ENCODE results near the gene ACSF3.

The ACSF3 gene

GRCh38 chr16:89095491-89095951 lies 1.9 kb downstream of the ACSF3 start:
- DNase-seq (ENCODE audit: low spot score), result no peak

- no peak for DNase-seq (ENCODE audit: low spot score)
These were observed 2.5 kb downstream of the ACSF3 start for GRCh38 chr16:89096042-89096717.

GRCh38 chr16:89096768-89097391 lies 3.2 kb downstream of the ACSF3 start:
- no peak for DNase-seq (ENCODE audit: low spot score)

GRCh38 chr16:89097392-89097772 lies 3.7 kb downstream of the ACSF3 start:
- DNase-seq (ENCODE audit: low spot score), result no peak

- DNase-seq (ENCODE audit: low spot score), result no peak
These were observed 5.2 kb downstream of the ACSF3 start for GRCh38 chr16:89098767-89099430.

GRCh38 chr16:89099905-89100304 lies 6.3 kb downstream of the ACSF3 start:
- no peak for DNase-seq (ENCODE audit: low spot score)

- DNase-seq (ENCODE audit: low spot score), result no peak
These were observed 7.1 kb downstream of the ACSF3 start for GRCh38 chr16:89100601-89101302.

- no peak for DNase-seq (ENCODE audit: low spot score)
These were observed 7.8 kb downstream of the ACSF3 start for GRCh38 chr16:89101303-89102040.

- DNase-seq (ENCODE audit: low spot score), result no peak
These were observed 8.4 kb downstream of the ACSF3 start for GRCh38 chr16:89102041-89102471.

GRCh38 chr16:89102481-89103073 lies 8.9 kb downstream of the ACSF3 start:
- no peak for DNase-seq (ENCODE audit: low spot score)

GRCh38 chr16:89103156-89103555 lies 9.5 kb downstream of the ACSF3 start:
- no peak for DNase-seq (ENCODE audit: low spot score)

GRCh38 chr16:89103781-89104180 lies 10.1 kb downstream of the ACSF3 start:
- no peak for DNase-seq (ENCODE audit: low spot score)

- no peak for DNase-seq (ENCODE audit: low spot score)
These were observed 10.7 kb downstream of the ACSF3 start for GRCh38 chr16:89104303-89104702.

- DNase-seq (ENCODE audit: low spot score), result no peak
These were observed 11.4 kb downstream of the ACSF3 start for GRCh38 chr16:89104930-89105571.

GRCh38 chr16:89105599-89106151 lies 12.0 kb downstream of the ACSF3 start:
- no peak for DNase-seq (ENCODE audit: low spot score)

GRCh38 chr16:89106533-89107202 lies 13.0 kb downstream of the ACSF3 start:
- no peak for DNase-seq (ENCODE audit: low spot score)

- DNase-seq (ENCODE audit: low spot score), result no peak
These were observed 13.5 kb downstream of the ACSF3 start for GRCh38 chr16:89107203-89107582.

GRCh38 chr16:89108416-89108815 lies 14.8 kb downstream of the ACSF3 start:
- no peak for DNase-seq (ENCODE audit: low spot score)

GRCh38 chr16:89110641-89111040 lies 17.0 kb downstream of the ACSF3 start:
- no peak for DNase-seq (ENCODE audit: low spot score)

GRCh38 chr16:89111263-89111662 lies 17.6 kb downstream of the ACSF3 start:
- no peak for DNase-seq (ENCODE audit: low spot score)

All from COLO829 (cell line).